OCI-LY1 (cell line): ENCODE results near the gene LHX2.

Source experiments
- H2AFZ ChIP-seq: fragments of 200-600 bp; sonication (generic), shearing (Covaris generic); 2 replicates; pipeline ENCODE4 v1.6.0; 2014; ENCODE audit warnings: antibody characterized with exemption, mild to moderate bottlenecking, low read length
- H3F3A ChIP-seq: fragments of 200-600 bp; sonication (generic), shearing (Covaris generic); 2 replicates; pipeline ENCODE4 v1.6.0; 2014; ENCODE audit warnings: mild to moderate bottlenecking, antibody characterized with exemption, low read length, moderate library complexity; ENCODE audit not compliant: insufficient read depth
- H3K27ac ChIP-seq: fragments of 200-600 bp; sonication (generic); 2 replicates; pipeline ENCODE4 v1.5.1; 2014; ENCODE audit warnings: low read length, mixed run types, mild to moderate bottlenecking, low read depth; ENCODE audit not compliant: poor library complexity, severe bottlenecking
- H3K27me3 ChIP-seq: fragments of 200-600 bp; sonication (generic); 2 replicates; pipeline ENCODE4 v1.6.0; 2014; ENCODE audit warnings: antibody characterized with exemption, mild to moderate bottlenecking, low read length, moderate library complexity; ENCODE audit not compliant: insufficient read depth
- H3K36me3 ChIP-seq: fragments of 200-600 bp; sonication (generic); 2 replicates; pipeline ENCODE4 v1.6.1; 2014; ENCODE audit warnings: mild to moderate bottlenecking, antibody characterized with exemption, low read length, moderate library complexity, mixed read lengths; ENCODE audit not compliant: insufficient read depth
- H3K4me1 ChIP-seq: fragments of 200-600 bp; sonication (generic); 2 replicates; pipeline ENCODE4 v1.5.1; 2014; ENCODE audit warnings: mild to moderate bottlenecking, low read length, moderate library complexity; ENCODE audit not compliant: insufficient read depth, severe bottlenecking
- H3K4me2 ChIP-seq: fragments of 200-600 bp; sonication (generic), shearing (Covaris generic); 2 replicates; pipeline ENCODE4 v1.6.1; 2014; ENCODE audit warnings: low read length
- H3K4me3 ChIP-seq: fragments of 200-600 bp; sonication (generic); 2 replicates; pipeline ENCODE4 v1.5.1; 2014; ENCODE audit warnings: low read length, low read depth, mild to moderate bottlenecking, mixed read lengths; ENCODE audit not compliant: poor library complexity, severe bottlenecking
- H3K79me2 ChIP-seq: fragments of 200-600 bp; shearing (Covaris generic); 2 replicates; pipeline ENCODE4 v1.6.1; 2016; ENCODE audit warnings: mixed run types, low read length, mixed read lengths; ENCODE audit not compliant: insufficient read depth
- H3K9ac ChIP-seq: fragments of 200-600 bp; sonication (generic), shearing (Covaris generic); 2 replicates; pipeline ENCODE4 v1.6.1; 2014; ENCODE audit warnings: mild to moderate bottlenecking, low read length, mixed read lengths
- H3K9me2 ChIP-seq: fragments of 200-600 bp; sonication (generic), shearing (Covaris generic); 2 replicates; pipeline ENCODE4 v1.6.1; 2014; ENCODE audit warnings: low read depth, mild to moderate bottlenecking, low read length, mixed read lengths
- H3K9me3 ChIP-seq: fragments of 200-600 bp; shearing (Covaris generic); 2 replicates; pipeline ENCODE4 v1.6.1; 2014; ENCODE audit warnings: low read length, mixed read lengths
- H4K20me1 ChIP-seq: fragments of 200-600 bp; sonication (generic), shearing (Covaris generic); 2 replicates; pipeline ENCODE4 v1.6.0; 2016; ENCODE audit warnings: mild to moderate bottlenecking, low read length; ENCODE audit not compliant: insufficient read depth
- CTCF ChIP-seq: fragments of 200-600 bp; sonication (generic), shearing (Covaris generic); IDR thresholded peaks from 2 replicates; pipeline ENCODE4 v1.5.1; 2017; ENCODE audit warnings: mild to moderate bottlenecking, antibody characterized with exemption, low read length, moderate library complexity, mixed read lengths
- EZH2 ChIP-seq: fragments of 200-600 bp; sonication (generic), shearing (Covaris generic); IDR thresholded peaks from 2 replicates; pipeline ENCODE4 v1.8.0; 2017; ENCODE audit warnings: borderline replicate concordance, mixed run types, mild to moderate bottlenecking, antibody characterized with exemption, low read length, moderate library complexity, mixed read lengths

LHX2 gene

GRCh38 chr9:124004593-124004992 lies 7.0 kb upstream of the LHX2 start:
- no peak for TF ChIP-seq EZH2
- no peak for TF ChIP-seq CTCF
- no peaks in the 10 kb centered on the region for H3K36me3 ChIP-seq
- H3K9ac ChIP-seq: no peak overlapping the region
- no peak overlapping the region for H3K27ac ChIP-seq
- H2AFZ ChIP-seq: no peak overlapping the region
- H3K4me2 ChIP-seq: no peak overlapping the region
- H3K4me1 ChIP-seq: no peaks in the 10 kb centered on the region
- H3K9me2 ChIP-seq: no peaks in the 10 kb centered on the region
- H3K27me3 ChIP-seq: no peaks in the 10 kb centered on the region; the same call in none of the 2 replicates
- no peaks in the 10 kb centered on the region for H3K9me3 ChIP-seq
- H3K79me2 ChIP-seq: no peaks in the 10 kb centered on the region
- H3F3A ChIP-seq: no peaks in the 10 kb centered on the region
- no peaks in the 10 kb centered on the region for H4K20me1 ChIP-seq
- no peak overlapping the region for H3K4me3 ChIP-seq

GRCh38 chr9:124005029-124005771 lies 6.4 kb upstream of the LHX2 start:
- no peaks in the 10 kb centered on the region for H3K36me3 ChIP-seq
- H3K9ac ChIP-seq: no peak overlapping the region
- no peak overlapping the region for H3K4me2 ChIP-seq
- H3K4me1 ChIP-seq: no peaks in the 10 kb centered on the region
- TF ChIP-seq CTCF: no peak
- no peak for TF ChIP-seq EZH2
- H4K20me1 ChIP-seq: no peaks in the 10 kb centered on the region
- H3K27me3 ChIP-seq: no peaks in the 10 kb centered on the region; the same call in none of the 2 replicates
- no peaks in the 10 kb centered on the region for H3K9me2 ChIP-seq
- H3K27ac ChIP-seq: no peak overlapping the region
- H3K79me2 ChIP-seq: no peaks in the 10 kb centered on the region
- H3K4me3 ChIP-seq: no peak overlapping the region
- H3K9me3 ChIP-seq: no peaks in the 10 kb centered on the region
- H3F3A ChIP-seq: no peaks in the 10 kb centered on the region
- no peak overlapping the region for H2AFZ ChIP-seq

GRCh38 chr9:124006448-124007361 lies 4.9 kb upstream of the LHX2 start:
- H3F3A ChIP-seq: no peaks in the 10 kb centered on the region
- TF ChIP-seq CTCF (no peak), EZH2 (no peak)
- H4K20me1 ChIP-seq: no peaks in the 10 kb centered on the region
- H3K4me2 ChIP-seq: no peak overlapping the region
- no peaks in the 10 kb centered on the region for H3K4me1 ChIP-seq
- no peak overlapping the region for H3K27ac ChIP-seq
- H3K9me3 ChIP-seq: no peaks in the 10 kb centered on the region
- no peaks in the 10 kb centered on the region for H3K9me2 ChIP-seq
- H3K9ac ChIP-seq: no peak overlapping the region
- no peaks in the 10 kb centered on the region; the same call in none of the 2 replicates for H3K27me3 ChIP-seq
- H3K36me3 ChIP-seq: no peaks in the 10 kb centered on the region
- H3K4me3 ChIP-seq: no peak overlapping the region
- H2AFZ ChIP-seq: no peak overlapping the region
- no peaks in the 10 kb centered on the region for H3K79me2 ChIP-seq
